GM21737 (cell line): ENCODE measurements around the gene NPY1R.

Source experiments
- ATAC-seq: cut with Tn5 transposase; IDR thresholded peaks from one replicate; pipeline ENCODE4 v1.9.1; 2021; ENCODE audit warnings: mild to moderate bottlenecking, moderate library complexity; ENCODE audit not compliant: unreplicated experiment

Gene NPY1R

DNA sequence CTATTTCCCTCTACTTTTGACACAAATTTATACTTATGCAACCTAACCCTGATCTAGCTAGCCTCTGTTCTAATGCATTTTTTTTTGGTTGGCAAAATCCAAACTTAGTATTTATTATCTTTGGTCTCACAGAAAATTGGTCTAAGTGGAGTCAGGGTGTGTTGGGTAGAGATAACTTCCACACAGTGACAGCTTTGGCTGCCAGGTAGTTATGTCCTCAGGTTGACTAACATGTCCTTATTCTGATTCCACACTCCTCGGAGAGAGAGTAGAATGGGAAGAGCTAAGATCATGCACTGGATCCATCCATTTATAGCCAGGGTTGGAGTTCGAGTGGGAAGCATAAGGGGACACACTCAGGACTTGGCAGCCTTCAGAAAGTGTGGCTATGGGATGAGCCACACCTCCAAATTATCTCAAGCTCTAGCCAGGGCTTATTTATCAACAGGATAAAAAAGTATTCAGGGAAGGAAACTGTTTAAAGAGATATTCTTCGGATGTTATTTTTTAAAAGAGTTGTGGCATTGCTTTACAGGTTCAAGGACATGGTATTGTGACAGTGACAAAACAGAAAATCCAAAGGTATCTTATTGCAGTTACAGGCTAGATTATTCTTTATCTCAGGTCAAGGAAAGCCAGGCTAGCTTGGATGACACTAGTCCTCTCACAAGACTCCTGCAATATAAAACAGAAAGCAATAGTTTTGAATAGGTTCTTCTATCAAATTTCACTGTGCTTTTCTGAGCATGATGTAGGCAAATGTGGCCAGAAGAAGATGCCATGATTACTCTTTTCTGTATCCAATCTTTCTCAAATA lies 51.5 kb downstream of the NPY1R start:
- no peak for ATAC-seq

DNA sequence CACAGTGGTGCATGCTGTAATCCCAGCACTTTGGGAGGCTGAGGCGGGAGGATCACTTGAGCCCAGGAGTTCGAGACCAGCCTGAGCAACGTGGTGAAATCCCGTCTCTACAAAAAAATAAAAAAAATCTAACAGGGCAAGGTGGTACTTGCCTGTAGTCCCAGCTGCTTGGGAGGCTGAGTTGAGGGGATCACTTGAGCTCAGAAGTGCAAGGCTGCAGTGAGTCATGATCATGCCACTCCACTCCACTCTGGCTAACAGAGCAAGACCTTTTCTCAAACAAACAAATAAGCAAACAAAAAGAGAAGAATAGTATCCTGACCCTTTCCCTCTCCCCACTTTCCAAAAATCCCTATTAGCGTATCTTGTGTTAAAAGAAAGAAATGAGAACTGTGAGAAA lies 52.7 kb downstream of the NPY1R start:
- no peak for ATAC-seq

DNA sequence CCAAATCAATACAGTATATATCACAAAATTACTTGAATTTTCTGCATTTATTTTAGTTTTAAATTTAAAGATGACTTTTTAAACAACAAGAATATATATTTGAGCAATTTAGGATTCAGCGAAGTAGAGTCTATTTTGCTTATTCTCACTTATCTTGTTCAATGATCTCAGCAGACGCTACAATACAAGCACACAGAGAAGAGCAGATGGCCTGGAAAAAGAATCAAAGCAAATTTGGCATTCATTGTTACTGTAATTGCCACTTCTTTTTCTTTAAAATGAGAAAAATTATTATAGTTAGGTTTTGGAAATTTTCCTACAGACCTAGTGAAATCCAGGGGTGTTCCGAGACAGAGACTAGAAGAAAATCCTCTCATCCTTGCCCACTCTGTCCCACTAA lies 57.5 kb downstream of the NPY1R start:
- ATAC-seq: no peak
